Sciatic nerve (tissue), 2 donors: Measurements from ENCODE around the gene PPM1E. TPM values are rescaled to one million over a fixed set of nuclear protein-coding genes. Genes with fewer than 3 reads are reported as not detected.
"Not testable (repeated sequence)": the region's sequence is repeated elsewhere in the genome, so short reads cannot be mapped to it uniquely, and the experiment has no call there.

Experiments used
- ATAC-seq: fragments of 200-7000 bp; cut with Tn5 transposase; one replicate; pipeline ENCODE4 v1.9.1; 2020; ENCODE audit warnings: mild to moderate bottlenecking, moderate library complexity
- DNase-seq: peaks from one replicate; pipeline ENCODE4 v3.0.0-alpha.2; 2020; ENCODE audit warnings: low spot score
- intact Hi-C: fragments of 100-400 bp; cut with DNase I; formaldehyde crosslinking; loops from one replicate; pipeline ENCODE4 v1.14.2; 2022
- total RNA-seq: library from RNA; stranded (reverse); fragmentation: NEBNext Ultra II Directional; extraction: Animal tissue kit (Norgen Biotek cat#: 25700); gene quantifications from one replicate; pipeline ENCODE4 v1.2.1, GENCODE V29; 2021
- donor health status: DM: no; HTN: no; CAD: no.
- donor health status: DM: no; HTN: no; CAD: no.

PPM1E gene
- total RNA-seq, 1 donor from 2014 or later: 0.22 TPM

DNA sequence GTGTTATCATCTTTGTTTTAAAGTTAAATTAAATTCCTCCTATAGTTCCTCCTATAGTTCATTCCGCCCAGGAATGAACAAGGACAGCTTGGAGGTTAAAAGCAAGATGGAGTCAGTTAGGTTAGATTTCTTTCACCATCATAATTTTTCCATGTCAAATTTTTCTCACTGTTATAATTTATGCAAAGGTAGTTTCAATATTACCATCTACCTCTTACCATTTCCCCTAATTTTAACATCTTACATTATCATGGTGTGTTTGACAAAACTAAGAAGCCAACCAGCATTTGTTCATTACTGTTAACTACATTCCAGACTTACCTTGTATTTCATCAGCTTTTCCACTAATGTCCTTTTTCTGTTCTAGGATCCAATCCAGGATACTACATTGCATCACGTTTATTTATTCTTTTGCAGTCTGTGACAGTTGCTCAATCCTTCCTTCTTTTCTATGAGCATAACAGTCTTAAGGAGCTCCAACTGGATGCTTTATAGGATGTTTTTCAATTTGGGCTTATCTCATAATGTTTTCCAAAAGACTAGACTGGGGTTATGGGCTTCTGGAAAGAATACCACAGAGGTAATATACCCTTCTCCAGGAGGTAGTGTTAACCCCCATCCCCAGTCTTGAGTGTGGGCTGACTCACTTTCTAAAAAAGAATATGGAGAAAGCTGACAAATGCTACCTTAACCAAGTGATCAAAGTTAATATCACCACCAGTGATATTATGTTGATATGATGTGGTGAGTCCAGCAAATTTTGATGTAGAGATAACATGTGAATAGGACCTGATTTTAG is 158.5 kb downstream of the PPM1E start:
- DNase-seq: no peak
- intact Hi-C loops: no loop called here

DNA sequence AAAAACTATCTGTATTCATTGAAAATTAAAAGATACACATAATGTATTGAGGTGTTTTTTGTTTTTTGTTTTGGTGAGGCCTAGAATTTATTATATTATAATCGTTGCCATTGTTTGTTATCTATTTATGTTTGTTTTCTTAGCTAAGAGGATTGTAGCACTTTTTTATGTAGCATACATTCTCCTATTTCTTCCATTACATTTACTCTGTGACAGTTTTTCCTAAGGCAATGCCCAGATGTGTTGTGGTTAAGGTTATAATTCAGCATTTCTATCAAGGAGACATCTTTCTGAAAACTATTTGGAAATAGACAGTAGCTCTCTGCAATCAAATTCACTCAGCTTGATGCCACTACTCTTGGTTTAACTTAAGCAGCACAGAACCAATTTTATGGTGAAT is 161.6 kb downstream of the PPM1E start:
- intact Hi-C loops: no loop called here
- no peak for ATAC-seq
- DNase-seq: no peak

More for the DNA sequence above, 158.5 kb downstream of the PPM1E start:
- ATAC-seq: no peak

DNA sequence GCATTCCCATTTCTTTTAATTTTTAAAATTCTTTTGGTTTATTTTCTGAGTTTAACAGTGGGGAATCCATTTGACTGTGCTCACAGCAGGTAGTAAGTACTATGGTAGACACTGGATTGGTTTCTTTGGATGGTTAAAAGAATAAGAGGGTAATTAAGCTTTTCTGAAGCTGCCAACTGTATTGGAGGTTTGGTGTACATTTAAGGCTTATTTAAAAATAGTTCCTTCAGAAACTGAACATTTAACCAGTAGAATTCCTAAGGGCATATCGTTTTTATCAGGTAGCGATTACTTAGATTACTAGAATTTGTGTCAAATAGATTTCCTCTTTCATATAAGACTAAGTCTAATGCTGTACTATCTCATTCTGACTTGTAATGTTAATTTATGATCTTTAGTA is 162.4 kb downstream of the PPM1E start:
- ATAC-seq (no peak), DNase-seq (no peak)
- intact Hi-C loops: no loop called here

DNA sequence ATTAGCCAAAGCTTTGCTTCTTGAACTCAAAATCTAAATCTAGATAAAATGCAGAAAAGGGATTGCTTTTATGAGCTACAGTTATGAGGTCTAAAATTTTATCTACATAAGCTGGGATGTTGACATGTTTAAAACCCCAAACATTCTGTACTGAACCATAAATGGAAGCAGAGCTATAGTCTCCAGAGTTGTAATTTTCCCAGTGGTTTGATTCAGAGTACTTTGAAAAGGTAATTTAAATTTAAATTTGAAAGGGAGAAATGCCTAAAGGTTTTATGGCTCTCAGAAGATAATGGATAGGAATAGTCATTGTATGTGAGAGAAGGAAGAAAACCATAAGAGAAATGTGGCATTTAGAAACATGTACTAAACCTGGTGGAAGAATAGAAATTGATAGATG is 163.2 kb downstream of the PPM1E start:
- no peak for DNase-seq
- no peak for ATAC-seq
- intact Hi-C loops: no loop called here

DNA sequence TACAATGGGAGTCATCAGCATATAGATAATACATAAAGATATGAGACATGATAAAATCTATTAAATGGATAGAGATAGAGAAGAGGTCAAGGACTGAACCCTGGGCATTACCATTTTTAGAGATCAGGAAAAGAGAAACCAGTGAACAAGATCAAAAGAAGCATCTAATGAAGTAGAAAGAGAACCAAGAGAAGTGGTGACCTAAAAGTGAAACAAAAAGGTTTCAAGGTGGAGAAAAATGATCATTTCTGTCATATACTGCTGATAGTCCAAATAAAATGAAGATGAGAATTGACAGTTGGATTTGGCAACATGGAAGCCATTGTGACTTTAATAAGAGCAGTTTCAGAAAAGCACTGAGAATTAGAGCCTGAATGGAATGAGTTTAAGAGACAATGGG is 165.1 kb downstream of the PPM1E start:
- ATAC-seq (no peak), DNase-seq (no peak)
- intact Hi-C loops: no loop called here

DNA sequence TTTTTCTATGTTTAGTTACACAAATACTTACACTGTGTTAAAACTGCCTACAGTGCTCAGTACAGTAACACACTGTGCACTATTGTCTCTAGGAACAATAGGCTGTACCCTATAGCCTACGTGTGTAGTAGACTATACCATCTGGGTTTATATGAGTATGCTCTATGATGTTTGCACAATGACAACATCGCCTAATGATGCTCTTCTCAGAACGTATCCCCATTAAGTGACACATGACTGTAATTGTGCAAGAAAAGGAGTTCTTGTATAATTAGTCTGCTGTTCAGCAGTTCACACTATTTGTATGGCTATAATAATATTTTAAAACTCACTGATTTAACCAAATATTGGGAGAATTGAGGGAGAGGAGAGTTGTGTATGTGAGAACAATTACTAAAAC is 177.3 kb downstream of the PPM1E start:
- ATAC-seq (no peak), DNase-seq (no peak)
- intact Hi-C loops: no loop called here

DNA sequence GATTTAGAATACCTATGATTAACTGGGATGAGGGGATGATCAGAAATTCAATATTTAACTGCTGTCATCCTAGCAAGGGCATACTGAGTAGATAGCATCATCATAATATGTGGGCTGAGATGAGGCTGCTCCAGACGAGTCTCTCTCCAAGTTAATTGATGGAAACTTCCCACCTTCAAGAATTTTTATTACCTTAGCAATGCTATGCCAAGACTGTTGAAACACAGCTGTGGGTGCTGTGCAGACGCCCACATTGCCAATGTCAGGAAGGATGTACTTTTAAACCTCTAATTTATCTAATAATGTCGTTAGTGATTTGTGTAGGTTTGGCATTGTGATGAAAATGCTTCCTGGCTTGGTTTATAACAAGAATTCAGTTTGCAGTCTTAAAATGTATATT is 180.6 kb downstream of the PPM1E start:
- no peak for ATAC-seq
- intact Hi-C loops: no loop called here
- DNase-seq: no peak

DNA sequence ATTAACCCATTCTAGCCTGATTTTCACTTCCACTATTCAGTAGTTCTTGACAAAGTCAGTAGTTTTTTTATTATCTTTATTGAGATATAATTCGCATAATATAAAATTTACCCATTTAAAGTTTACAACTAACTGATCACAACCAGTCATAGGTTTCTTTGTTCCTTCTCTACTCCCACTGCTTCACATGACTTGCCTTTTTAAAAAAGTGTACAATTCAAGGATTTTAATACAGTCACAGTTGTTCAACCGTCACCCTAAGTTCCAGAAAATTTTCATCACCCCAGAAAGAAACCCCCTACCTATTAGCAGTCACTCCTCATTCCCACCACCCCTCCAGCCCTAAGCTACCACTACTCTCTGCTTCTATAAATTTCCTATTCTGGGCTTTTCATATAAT is 188.5 kb downstream of the PPM1E start:
- intact Hi-C loops: no loop called here
- DNase-seq (no peak), ATAC-seq (no peak)

DNA sequence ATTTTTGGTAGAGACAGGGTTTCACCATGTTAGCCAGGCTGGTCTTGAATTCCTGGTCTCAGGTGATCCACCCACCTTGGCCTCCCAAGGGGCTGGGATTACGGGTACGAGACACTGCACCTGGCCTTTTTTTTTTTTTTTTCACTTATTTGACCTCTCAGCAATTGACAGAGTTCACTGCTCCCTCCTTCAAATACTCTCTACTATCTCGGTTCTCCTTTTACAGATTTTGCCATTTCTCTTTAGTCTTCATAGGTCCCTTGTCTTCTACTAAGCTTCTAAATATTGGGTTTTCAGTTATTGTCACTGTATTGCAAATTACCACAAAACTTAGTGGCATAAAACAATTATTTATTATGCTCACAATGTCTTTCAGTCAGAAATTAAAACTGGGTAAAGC is 191.8 kb downstream of the PPM1E start:
- DNase-seq (no peak), ATAC-seq (no peak)
- intact Hi-C loops: no loop called here

DNA sequence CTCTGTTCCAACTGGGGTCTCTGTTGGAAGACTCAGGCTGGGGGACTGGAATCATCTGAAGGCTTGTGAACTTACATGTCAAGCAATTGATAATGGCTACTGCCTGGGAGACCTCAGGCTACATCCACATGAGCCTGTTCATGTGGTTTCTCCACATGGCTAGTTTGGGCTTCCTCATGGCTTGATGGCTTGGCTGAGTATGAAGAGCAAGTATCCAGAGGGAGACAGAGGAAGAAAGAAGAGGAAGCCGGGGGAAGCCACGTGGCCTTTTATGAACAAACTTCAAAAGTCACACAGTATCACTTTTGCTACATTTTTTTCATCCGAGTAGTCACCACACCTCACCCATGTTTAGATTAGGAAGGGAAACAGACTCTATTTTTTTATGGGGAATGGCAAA is 192.2 kb downstream of the PPM1E start:
- ATAC-seq (no peak), DNase-seq (no peak)
- intact Hi-C loops: no loop called here

DNA sequence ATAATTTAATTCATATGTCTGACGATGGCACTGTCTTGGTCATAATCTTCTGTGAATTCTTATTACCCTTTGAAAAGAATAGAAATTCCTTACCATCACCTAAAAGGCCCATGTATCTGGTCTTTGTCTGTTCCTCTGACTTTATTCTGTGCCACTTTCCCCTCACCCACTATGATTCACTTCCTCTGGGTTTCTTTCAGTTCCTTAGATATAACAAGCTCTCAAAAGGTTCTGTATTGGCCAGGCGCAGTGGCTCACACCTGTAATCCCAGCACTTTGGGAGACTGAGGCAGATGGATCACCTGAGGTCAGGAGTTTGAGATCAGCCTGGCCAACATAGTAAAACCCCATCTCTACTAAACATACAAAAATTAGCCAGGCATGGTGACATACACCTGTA is 198.7 kb downstream of the PPM1E start:
- intact Hi-C loops, ATAC-seq, DNase-seq: not testable (repeated sequence)

DNA sequence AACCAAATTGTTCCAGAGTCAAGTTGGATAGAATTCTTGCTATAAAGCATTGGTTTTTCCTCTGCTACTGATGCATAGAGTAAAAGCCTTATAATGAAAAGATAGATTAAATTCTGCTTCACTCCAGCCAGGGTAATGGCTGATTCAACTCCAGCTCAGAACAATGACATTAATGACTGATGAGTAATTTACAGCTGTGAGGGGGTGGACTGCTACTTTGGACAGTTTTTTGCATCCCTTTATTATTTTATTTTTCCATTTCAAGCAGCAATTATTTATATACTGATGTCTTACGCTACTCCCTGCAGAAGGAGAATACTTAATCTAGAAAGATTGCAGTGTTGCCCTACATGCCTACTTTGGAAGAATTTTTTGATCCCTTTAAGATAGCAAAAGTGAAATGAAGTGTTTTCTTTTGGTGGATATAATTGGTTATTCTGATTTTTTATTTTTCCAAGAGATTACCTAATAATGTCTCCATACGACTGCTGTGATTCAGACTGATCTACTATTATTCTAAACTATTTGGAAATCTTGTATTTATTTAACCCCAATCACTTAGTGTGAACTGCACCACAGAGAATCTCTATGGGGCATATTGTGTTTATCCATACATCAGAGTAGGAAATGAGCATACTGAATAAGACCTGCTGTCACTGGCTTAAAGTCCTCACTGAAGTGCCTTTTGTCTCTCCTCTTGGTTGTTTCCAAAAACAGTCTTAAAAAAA is 201.5 kb downstream of the PPM1E start:
- intact Hi-C loops: no loop called here
- DNase-seq (no peak), ATAC-seq (no peak)

DNA sequence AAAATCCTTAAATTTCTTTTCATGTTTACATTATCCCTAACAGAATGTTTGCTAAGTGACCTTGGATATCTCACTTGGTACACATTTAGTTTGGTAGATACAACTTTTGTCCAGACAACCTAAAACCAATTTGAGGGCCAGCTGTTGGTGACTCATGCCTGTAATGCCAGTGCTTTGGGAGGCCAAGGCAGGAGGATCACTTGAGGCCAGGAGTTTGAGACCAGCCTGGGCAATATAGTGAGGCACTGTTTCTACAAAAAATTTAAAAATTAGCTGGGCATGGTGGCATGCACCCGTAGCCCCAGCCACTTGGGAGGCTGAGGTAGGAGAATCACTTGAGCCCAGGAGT is 202.0 kb downstream of the PPM1E start:
- ATAC-seq, intact Hi-C loops, DNase-seq: not testable (repeated sequence)

DNA sequence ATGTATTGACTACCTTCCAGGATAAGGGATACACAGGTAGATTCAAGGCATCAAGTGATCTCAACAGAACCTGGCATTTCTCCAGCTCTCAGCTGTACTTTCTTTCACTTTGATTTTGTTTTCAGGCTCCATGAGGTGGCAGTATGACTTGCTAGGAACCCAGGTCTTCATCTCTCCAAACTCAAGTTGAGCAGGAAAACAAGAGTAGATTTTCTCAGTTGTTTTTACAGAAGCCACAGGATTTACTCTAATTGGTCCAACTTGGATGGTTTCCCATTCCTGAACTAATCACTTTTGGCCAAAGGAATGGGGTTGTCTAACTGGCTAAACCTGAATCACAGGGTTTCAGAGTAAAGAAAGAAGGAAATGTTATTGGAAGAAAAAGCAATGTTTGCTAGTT is 204.4 kb downstream of the PPM1E start:
- no peak for DNase-seq
- intact Hi-C loops: no loop called here
- ATAC-seq: no peak

DNA sequence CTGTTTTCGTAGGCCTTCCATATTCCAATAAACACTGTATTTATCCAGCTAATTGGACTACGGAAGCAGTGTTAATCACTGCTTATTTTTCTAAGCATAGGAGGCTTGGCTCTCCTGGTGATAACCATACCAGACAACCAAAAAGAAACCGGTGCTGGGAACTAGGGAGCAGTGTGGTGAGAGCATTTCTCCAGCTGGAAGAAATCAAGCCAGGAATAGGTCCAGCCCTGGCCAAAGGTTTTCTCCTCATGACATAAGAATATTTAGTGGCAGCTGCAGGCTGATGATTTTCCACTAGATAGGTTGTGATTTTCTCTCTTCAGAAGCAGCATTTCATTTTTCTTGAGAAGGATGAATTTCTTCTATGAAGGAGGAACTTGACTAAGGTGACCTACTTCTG is 209.6 kb downstream of the PPM1E start:
- ATAC-seq (no peak), DNase-seq (no peak)
- intact Hi-C loops: no loop called here

DNA sequence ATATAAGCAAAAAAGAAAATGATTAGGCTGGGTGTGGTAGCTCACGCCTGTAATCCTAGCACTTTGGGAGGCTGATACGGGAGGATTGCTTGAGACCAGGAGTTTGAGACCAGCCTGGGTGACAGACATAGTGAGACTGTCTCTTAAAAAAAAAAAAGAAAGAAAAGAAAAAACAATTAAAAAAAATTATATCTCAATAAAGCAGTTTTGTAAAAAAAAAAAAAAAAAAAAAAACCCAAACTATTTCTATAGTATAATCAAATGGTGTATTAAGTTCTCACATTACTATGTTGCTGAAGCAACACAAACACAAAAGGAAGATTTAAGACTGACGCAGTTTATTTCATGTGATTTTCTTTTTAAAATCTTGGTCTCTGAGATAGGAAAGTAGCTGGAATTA is 210.6 kb downstream of the PPM1E start:
- DNase-seq (no peak), ATAC-seq (no peak)

DNA sequence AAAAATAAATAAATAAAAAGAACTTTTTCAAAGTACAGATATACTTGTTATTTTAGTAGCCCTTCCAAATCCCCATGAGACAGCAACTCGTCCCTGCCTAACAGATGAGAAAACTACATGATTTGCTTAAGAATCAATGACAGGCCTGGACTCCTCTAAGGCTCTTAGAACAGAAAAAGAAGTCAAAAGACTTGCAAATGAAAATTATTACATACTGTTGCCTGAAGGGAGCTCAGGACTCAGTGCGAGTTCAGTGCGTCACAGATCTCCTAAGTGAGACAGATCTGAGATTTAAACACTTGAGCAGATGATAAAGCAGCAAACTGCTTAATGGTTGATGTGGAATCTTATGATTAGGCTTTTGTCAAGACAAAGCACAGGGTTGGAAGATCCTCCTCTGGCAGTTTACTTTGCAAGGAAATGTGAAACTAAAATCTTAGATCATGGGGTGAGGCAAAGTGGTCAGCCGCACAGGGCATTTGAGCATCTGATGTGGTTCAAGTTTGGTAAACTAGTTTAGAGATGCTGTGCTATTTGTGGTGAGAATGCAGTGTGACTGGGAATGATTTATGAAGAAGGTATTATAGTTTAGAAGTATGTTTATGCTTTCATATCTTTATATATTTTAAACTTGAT is 212.9 kb downstream of the PPM1E start:
- intact Hi-C loops: no loop called here
- ATAC-seq (no peak), DNase-seq (no peak)

More for the DNA sequence above, 210.6 kb downstream of the PPM1E start:
- intact Hi-C loops: no loop called here

DNA sequence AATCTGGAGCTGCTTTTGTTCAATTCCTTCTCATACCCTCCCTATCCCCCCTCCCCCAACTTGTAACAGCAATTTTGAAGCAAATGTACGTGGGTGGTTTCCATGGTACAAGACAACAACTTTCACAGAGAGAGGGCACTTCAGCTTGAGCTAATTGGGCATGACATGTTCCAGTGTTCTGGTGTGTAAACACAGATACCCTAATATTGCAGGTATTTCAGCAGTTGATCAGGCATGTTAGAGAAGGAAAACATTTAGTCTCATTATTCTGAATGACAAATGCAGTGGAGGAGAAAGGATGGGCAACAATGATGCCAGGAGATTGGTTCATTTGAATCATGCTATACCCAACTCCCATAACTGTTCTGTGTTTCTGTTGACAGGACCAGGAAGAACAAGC is 213.5 kb downstream of the PPM1E start:
- no peak for DNase-seq
- intact Hi-C loops: no loop called here
- no peak for ATAC-seq

DNA sequence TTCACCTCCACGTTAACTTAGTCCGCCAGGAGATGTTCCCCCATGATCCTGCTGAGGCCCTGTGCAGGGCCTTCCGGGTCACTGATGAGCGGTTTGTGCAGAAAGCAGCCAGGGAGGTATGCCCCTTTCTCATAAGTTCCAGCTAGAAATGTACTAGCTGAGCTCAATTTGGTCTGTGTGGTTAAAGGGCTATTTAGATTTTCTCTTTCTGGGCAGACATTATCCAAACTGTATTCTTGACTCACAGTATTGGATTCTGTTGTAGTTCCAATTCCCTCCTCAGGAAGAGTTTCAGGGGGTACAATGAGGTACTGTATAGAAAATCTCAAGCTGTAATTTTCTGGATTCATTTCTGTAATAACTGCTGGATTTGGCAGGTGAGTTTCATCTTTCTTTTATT is 214.0 kb downstream of the PPM1E start:
- intact Hi-C loops: no loop called here
- ATAC-seq (no peak), DNase-seq (no peak)
